SK-N-SH (cell line): ENCODE results near the gene ZBTB37. TPM values are rescaled to one million over a fixed set of nuclear protein-coding genes. Genes with fewer than 3 reads are reported as not detected.
"Not testable (repeated sequence)": the region's sequence is repeated elsewhere in the genome, so short reads cannot be mapped to it uniquely, and the experiment has no call there.

Source experiments
- CTCF ChIA-PET: fragments of 300-600, 350-600 bp; formaldehyde crosslinking; extraction: SDS; loops from one replicate; lab custom pipeline; 2021; lab: Yijun Ruan, JAX
- POLR2A ChIA-PET: fragments of 350-600 bp; sonication (Branson Sonifier 250); formaldehyde crosslinking; extraction: SDS; loops from one replicate; lab custom pipeline; 2020; ENCODE audit warnings: antibody characterized with exemption, inconsistent platforms; lab: Yijun Ruan, JAX
- DNase-seq: peaks from one replicate; pipeline ENCODE4 v3.0.0; 2012
- H2AFZ ChIP-seq: fragments of 200-600 bp; sonication (generic); 2 replicates; pipeline ENCODE4 v1.8.1; 2016; ENCODE audit warnings: antibody characterized with exemption, mild to moderate bottlenecking, low read depth
- H3F3A ChIP-seq: fragments of 200-600 bp; sonication (generic); replicated peaks from 2 replicates; pipeline ENCODE3; 2016; ENCODE audit warnings: antibody characterized with exemption, mild to moderate bottlenecking; ENCODE audit not compliant: insufficient read depth
- H3K27ac ChIP-seq, 2 experiments: fragments of 200-500 bp in 1 of 2; fragments of 200-600 bp in 1 of 2; sonication (Bioruptor generic) in 1 of 2; sonication (generic), shearing (Covaris generic) in 1 of 2; 2 replicates each; pipeline versions ENCODE4 v1.5.1 to v1.6.1; 2014 to 2016; ENCODE audit warnings: low read depth in 2 of 2, inconsistent platforms in 1 of 2, low read length in 1 of 2, mild to moderate bottlenecking in 1 of 2, mixed read lengths in 1 of 2
- H3K27me3 ChIP-seq: fragments of 200-600 bp; sonication (generic), shearing (Covaris generic); 2 replicates; pipeline ENCODE4 v1.6.1; 2016; ENCODE audit warnings: mixed run types; ENCODE audit not compliant: insufficient read depth
- H3K36me3 ChIP-seq, 2 experiments: fragments of 200-500 bp in 1 of 2; fragments of 200-600 bp in 1 of 2; sonication (Bioruptor generic) in 1 of 2; sonication (generic) in 1 of 2; replicated peaks in 1 of 2; 2 replicates each; pipeline versions ENCODE3 to v1.5.1; 2014 to 2016; ENCODE audit warnings: low read length in 1 of 2, mild to moderate bottlenecking in 1 of 2; ENCODE audit not compliant: insufficient read depth in 2 of 2, control insufficient read depth in 1 of 2
- H3K4me1 ChIP-seq, 2 experiments: fragments of 200-500 bp in 1 of 2; fragments of 200-600 bp in 1 of 2; sonication (Bioruptor generic) in 1 of 2; sonication (generic), shearing (Covaris generic) in 1 of 2; 2 replicates each; pipeline versions ENCODE4 v1.5.1 to v1.6.1; 2014 to 2016; ENCODE audit warnings: low read depth in 1 of 2, low read length in 1 of 2, mixed run types in 1 of 2; ENCODE audit not compliant: insufficient read depth in 2 of 2, control insufficient read depth in 1 of 2
- H3K4me2 ChIP-seq: fragments of 200-600 bp; sonication (generic), shearing (Covaris generic); 2 replicates; pipeline ENCODE4 v1.6.1; 2017; ENCODE audit warnings: mixed run types
- H3K4me3 ChIP-seq, 2 experiments: fragments of 200-500 bp in 1 of 2; fragments of 200-600 bp in 1 of 2; sonication (Bioruptor generic) in 1 of 2; sonication (generic), shearing (Covaris generic) in 1 of 2; 2 replicates each; pipeline versions ENCODE4 v1.5.1 to v1.8.1; 2014 to 2016; ENCODE audit warnings: low read depth in 2 of 2, inconsistent platforms in 1 of 2, low read length in 1 of 2, mild to moderate bottlenecking in 1 of 2, mixed read lengths in 1 of 2, moderate library complexity in 1 of 2
- H3K79me2 ChIP-seq: fragments of 200-600 bp; sonication (generic); 2 replicates; pipeline ENCODE4 v1.8.1; 2017; ENCODE audit warnings: mild to moderate bottlenecking; ENCODE audit not compliant: insufficient read depth
- H3K9ac ChIP-seq: fragments of 200-600 bp; sonication (generic); 2 replicates; pipeline ENCODE4 v1.6.1; 2017; ENCODE audit warnings: mixed run types
- H3K9me2 ChIP-seq: fragments of 200-600 bp; sonication (generic); 2 replicates; pipeline ENCODE4 v1.6.1; 2017; ENCODE audit warnings: mixed run types
- H3K9me3 ChIP-seq: fragments of 200-600 bp; sonication (generic); 2 replicates; pipeline ENCODE4 v1.6.1; 2017; ENCODE audit warnings: mixed run types, mild to moderate bottlenecking, moderate library complexity
- H4K20me1 ChIP-seq: fragments of 200-600 bp; sonication (generic); 2 replicates; pipeline ENCODE4 v1.6.1; 2017; ENCODE audit warnings: mild to moderate bottlenecking, mixed run types; ENCODE audit not compliant: insufficient read depth
- CHD2 ChIP-seq: fragments of 150-350 bp; IDR thresholded peaks from 2 replicates; pipeline ENCODE4 v1.6.1; 2018; ENCODE audit warnings: low read length; ENCODE audit not compliant: partially characterized antibody
- ELF1 ChIP-seq: IDR thresholded peaks from 2 replicates; pipeline ENCODE4 v1.4.0; 2012
- EZH2phosphoT487 ChIP-seq: fragments of 200-600 bp; sonication (generic); IDR thresholded peaks from 2 replicates; pipeline ENCODE4 v1.6.1; 2017; ENCODE audit warnings: low read depth, mixed run types, mild to moderate bottlenecking, antibody characterized with exemption, moderate library complexity, borderline replicate concordance
- FOSL2 ChIP-seq: IDR thresholded peaks from 2 replicates; pipeline ENCODE4 v1.4.0; 2012; ENCODE audit warnings: low read depth, mild to moderate bottlenecking, moderate library complexity, borderline replicate concordance
- FOXJ3 ChIP-seq: sonication (generic); formaldehyde crosslinking; IDR thresholded peaks from 2 replicates; pipeline ENCODE4 v1.5.1; 2020; ENCODE audit warnings: mild to moderate bottlenecking, missing genetic modification reagents
- GABPA ChIP-seq: IDR thresholded peaks from 2 replicates; pipeline ENCODE4 v1.4.0; 2012; ENCODE audit warnings: low read depth, mild to moderate bottlenecking
- GATA2 ChIP-seq: sonication (generic); formaldehyde crosslinking; IDR thresholded peaks from 2 replicates; pipeline ENCODE4 v1.5.0; 2020; ENCODE audit warnings: mild to moderate bottlenecking, missing genetic modification reagents
- JUND ChIP-seq: IDR thresholded peaks from 2 replicates; pipeline ENCODE4 v1.4.0; 2012
- MEF2A ChIP-seq: IDR thresholded peaks from 2 replicates; pipeline ENCODE4 v1.4.0; 2012; ENCODE audit warnings: low read depth, borderline replicate concordance
- MXI1 ChIP-seq: IDR thresholded peaks from 2 replicates; pipeline ENCODE4 v1.6.1; 2012; ENCODE audit warnings: mild to moderate bottlenecking, low read depth, low read length, improper control_type of control experiment
- NFIC ChIP-seq: IDR thresholded peaks from 2 replicates; pipeline ENCODE4 v1.4.0; 2012; ENCODE audit warnings: borderline replicate concordance
- POLR2AphosphoS5 ChIP-seq: IDR thresholded peaks from 2 replicates; pipeline ENCODE4 v1.6.1; 2012; ENCODE audit warnings: low read depth, low read length
- RFX5 ChIP-seq: IDR thresholded peaks from 2 replicates; pipeline ENCODE4 v1.6.1; 2012; ENCODE audit warnings: mild to moderate bottlenecking, improper control_type of control experiment, low read length
- TAF1 ChIP-seq: IDR thresholded peaks from 2 replicates; pipeline ENCODE4 v1.6.1; 2012; ENCODE audit warnings: low read depth, mild to moderate bottlenecking, low read length, moderate library complexity, borderline replicate concordance
- TCF12 ChIP-seq: IDR thresholded peaks from 2 replicates; pipeline ENCODE4 v1.4.0; 2012
- TEAD4 ChIP-seq: IDR thresholded peaks from 2 replicates; pipeline ENCODE4 v1.4.0; 2012; ENCODE audit warnings: mild to moderate bottlenecking, borderline replicate concordance; ENCODE audit not compliant: insufficient read depth
- USF1 ChIP-seq: IDR thresholded peaks from 2 replicates; pipeline ENCODE4 v1.4.0; 2012; ENCODE audit warnings: low read depth, borderline replicate concordance
- YY1 ChIP-seq: IDR thresholded peaks from 2 replicates; pipeline ENCODE4 v1.4.0; 2012; ENCODE audit warnings: low read depth, mild to moderate bottlenecking
- ZBTB33 ChIP-seq: IDR thresholded peaks from 2 replicates; pipeline ENCODE4 v1.4.0; 2012; ENCODE audit warnings: low read depth, borderline replicate concordance
- WGBS: methylation state at CpG from one replicate; pipeline ENCODE4 v1.1.6; 2017; ENCODE audit warnings: low lambda C conversion rate; 5-methylcytosine and 5-hydroxymethylcytosine counted together
- polyA plus RNA-seq, 3 experiments: library from polyadenylated mRNA; depleted of rRNA; stranded (reverse); fragments of >200 nt; gene quantifications; 2 replicates each; pipeline ENCODE4 v1.2.3, GENCODE V29; 2012

Gene ZBTB37
- polyA plus RNA-seq, 1 of the 3 experiments (the other 2 are of a cell fraction): 0.89 TPM

- peaks cover 28 to 56% of the 10 kb centered on the region in 2 experiments for H3K36me3 ChIP-seq
- H2AFZ ChIP-seq: no peak overlapping the region
- H3K4me3 ChIP-seq: no peak overlapping the region
- peaks cover 12% of the 10 kb centered on the region for H3K79me2 ChIP-seq
- 92% methylated on average over 5 of the region's 5 CpGs for WGBS
- no peak overlapping the region for H3K27ac ChIP-seq
- H3K9me3 ChIP-seq: no peaks in the 10 kb centered on the region
- ChIA-PET CTCF (no interaction called here), POLR2A (interaction anchor here (0.7 to 1.0 kb wide), 2 partner anchors 9 to 336 kb away, joined by 3 read pairs; partner anchors contain the start of gene ZBTB37)
- DNase-seq: no peak
- TF ChIP-seq TCF12: no peak
- TF ChIP-seq YY1: no peak
- no peak for TF ChIP-seq CHD2
- no peak for TF ChIP-seq MXI1
- no peak for TF ChIP-seq ZBTB33
- TF ChIP-seq JUND: no peak
- TF ChIP-seq EZH2phosphoT487: no peak
- TF ChIP-seq RFX5: no peak
- TF ChIP-seq TAF1: no peak
- TF ChIP-seq TEAD4: no peak
- TF ChIP-seq FOXJ3 (CRISPR knock-in tag): no peak
- no peak for TF ChIP-seq GABPA
- TF ChIP-seq GATA2: no peak
- TF ChIP-seq POLR2AphosphoS5: no peak
- H4K20me1 ChIP-seq: no peaks in the 10 kb centered on the region
- H3K9me2 ChIP-seq: no peaks in the 10 kb centered on the region
- no peaks in the 10 kb centered on the region for H3K4me1 ChIP-seq
- no peak overlapping the region for H3K4me2 ChIP-seq
- H3K27me3 ChIP-seq: no peaks in the 10 kb centered on the region
- H3F3A ChIP-seq: no peaks in the 10 kb centered on the region
- no peak overlapping the region for H3K9ac ChIP-seq
Measured at GRCh38 chr1:173876732-173877131, 8.6 kb downstream of the ZBTB37 start.

GRCh38 chr1:173878251-173878650, 10.1 kb downstream of the ZBTB37 start:
- Histone ChIP-seq H3K9me2 (no peaks in the 10 kb centered on the region), H3K36me3 (peaks cover 27 to 53% of the 10 kb centered on the region in 2 experiments), H3K4me3 (no peak overlapping the region), H3K27me3 (no peaks in the 10 kb centered on the region), H3K79me2 (peaks cover 5% of the 10 kb centered on the region; the same call in 1 of the 2 replicates), H3K4me1 (no peaks in the 10 kb centered on the region), H3K27ac (no peak overlapping the region), H3K4me2 (no peak overlapping the region), H2AFZ (no peak overlapping the region), H3K9me3 (no peaks in the 10 kb centered on the region), H4K20me1 (no peaks in the 10 kb centered on the region), H3K9ac (no peak overlapping the region), H3F3A (no peaks in the 10 kb centered on the region)
- ChIA-PET POLR2A (no interaction called here), CTCF (no interaction called here)
- DNase-seq: no peak
- no peak for TF ChIP-seq ELF1
- TF ChIP-seq TAF1: no peak
- TF ChIP-seq TCF12: no peak
- no peak for TF ChIP-seq FOSL2
- no peak for TF ChIP-seq MEF2A
- no peak for TF ChIP-seq USF1
- no peak for TF ChIP-seq ZBTB33
- no peak for TF ChIP-seq NFIC
- no peak for TF ChIP-seq YY1

- H4K20me1 ChIP-seq, DNase-seq, CTCF ChIA-PET, H3K9me3 ChIP-seq, H3F3A ChIP-seq, H3K4me3 ChIP-seq, POLR2A ChIA-PET, H3K27ac ChIP-seq, H3K27me3 ChIP-seq, H3K79me2 ChIP-seq, H3K9me2 ChIP-seq, H3K9ac ChIP-seq, H3K4me1 ChIP-seq, H2AFZ ChIP-seq, H3K4me2 ChIP-seq: not testable (repeated sequence)
- WGBS: 89% methylated on average over 4 of the region's 4 CpGs
- H3K36me3 ChIP-seq: peaks cover 34 to 48% of the 10 kb centered on the region in 2 experiments
Measured at GRCh38 chr1:173881117-173881516, 12.9 kb downstream of the ZBTB37 start.
